Activated CD4-positive, alpha-beta T cell treated with anti-CD3 and anti-CD28 coated beads, Interleukin-2, amount 10 ng/mL, durations not matched to agents 7 days and 5 days (primary cell): Measurements from ENCODE around the gene NPLOC4. TPM values are rescaled to one million over a fixed set of nuclear protein-coding genes. Genes with fewer than 3 reads are reported as not detected.

Source experiments
- CTCF ChIA-PET: fragments of 350-600 bp; sonication (Branson Sonifier 250); formaldehyde crosslinking; loops from one replicate; lab custom pipeline; 2021; ENCODE audit warnings: antibody characterized with exemption; lab: Charles Lee
- POLR2A ChIA-PET: fragments of 350-600 bp; sonication (Branson Sonifier 250); formaldehyde crosslinking; loops from one replicate; lab custom pipeline; 2021; ENCODE audit warnings: antibody characterized with exemption; lab: Charles Lee
- DNase-seq: peaks from one replicate; pipeline ENCODE4 v3.0.0-alpha.2; 2020
- H3K27ac Mint-ChIP-seq: one replicate; pipeline ENCODE4 v1.8.0; 2021; ENCODE audit warnings: mild to moderate bottlenecking, moderate library complexity, mixed read lengths
- H3K27me3 Mint-ChIP-seq: one replicate; pipeline ENCODE4 v1.8.0; 2021; ENCODE audit warnings: mixed read lengths
- H3K36me3 Mint-ChIP-seq: one replicate; pipeline ENCODE4 v1.8.0; 2021; ENCODE audit warnings: low read depth, mixed read lengths
- H3K4me1 Mint-ChIP-seq: one replicate; pipeline ENCODE4 v1.8.0; 2021; ENCODE audit warnings: mixed read lengths
- H3K4me3 Mint-ChIP-seq: one replicate; pipeline ENCODE4 v1.8.0; 2021; ENCODE audit warnings: mild to moderate bottlenecking, moderate library complexity, mixed read lengths
- H3K9me3 Mint-ChIP-seq: one replicate; pipeline ENCODE4 v1.8.0; 2021; ENCODE audit warnings: mixed read lengths
- total RNA-seq, 2 experiments: library from RNA; stranded (reverse); gene quantifications; one replicate each; pipeline ENCODE4 v1.2.3, GENCODE V29; 2021

Gene NPLOC4
- total RNA-seq, result 10 to 100 TPM; 91.3 to 98.2 TPM

DNA sequence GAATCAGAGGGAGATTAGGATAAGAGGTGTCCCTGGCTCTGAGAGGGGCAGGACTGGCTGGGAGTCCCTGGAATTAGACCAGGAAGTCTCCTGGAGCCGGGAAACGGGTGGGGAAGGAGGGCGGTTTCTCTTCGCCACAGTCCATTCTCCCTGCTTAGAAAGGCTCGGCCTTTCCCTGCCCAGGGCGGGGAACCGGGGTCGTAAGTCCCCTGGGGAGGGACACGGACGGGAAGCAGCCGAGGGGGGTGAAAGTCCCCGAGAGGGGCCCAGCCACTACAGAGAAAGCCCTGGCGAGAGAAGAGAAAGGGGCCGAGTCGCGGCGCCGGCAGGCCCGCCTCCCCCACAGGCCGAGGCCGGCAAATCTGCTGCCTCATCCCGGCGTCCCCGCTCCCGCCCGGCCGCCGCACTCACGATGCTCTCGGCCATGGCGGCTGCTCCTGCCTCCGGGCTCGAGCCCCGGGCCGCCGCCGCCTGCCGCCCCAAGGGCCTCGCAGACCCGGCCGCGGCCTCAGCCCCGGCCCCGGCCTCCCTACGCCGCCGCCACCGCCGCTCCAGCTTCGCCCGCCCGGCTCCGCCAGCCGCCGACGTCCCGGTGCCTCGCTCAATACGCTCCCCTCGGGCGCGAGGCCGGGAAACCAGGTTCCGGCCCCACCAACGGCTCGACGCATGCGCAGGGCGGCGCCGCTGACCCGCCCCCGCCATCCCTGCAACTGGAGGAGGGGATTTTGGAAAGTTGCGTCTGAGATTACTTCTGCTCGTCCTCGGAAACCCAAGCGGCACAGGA lies at the start of gene NPLOC4, which contains the start of gene TSPAN10:
Gene NPLOC4, minus strand, starts transcription at position 608 of the 784 bp plus-strand sequence. Its CDS starts 182 bp downstream, at position 426.
Gene TSPAN10, plus strand, starts transcription at position 692 of the 784 bp plus-strand sequence. CDS start 5,217 bp downstream, outside the sequence.
- Mint-ChIP-seq H3K27me3 (no peaks in the 10 kb centered on the region), H3K4me1 (peaks cover 25% of the 10 kb centered on the region), H3K4me3 (peak within 1 kb of the TSS; percentile 98), H3K27ac (peak within 1 kb of the TSS; percentile 88), H3K9me3 (no peaks in the 10 kb centered on the region), H3K36me3 (peaks cover 4% of the 10 kb centered on the region)
- POLR2A ChIA-PET, result interaction anchor here (0.6 kb wide), 1 partner anchor 20 kb away, joined by 5 read pairs; no protein-coding TSS in a partner anchor
- DNase-seq, result peak; percentile 79
- CTCF ChIA-PET, result interaction anchor here (1.2 kb wide), 1 partner anchor 48 kb away, joined by 3 read pairs; no protein-coding TSS in a partner anchor

DNA sequence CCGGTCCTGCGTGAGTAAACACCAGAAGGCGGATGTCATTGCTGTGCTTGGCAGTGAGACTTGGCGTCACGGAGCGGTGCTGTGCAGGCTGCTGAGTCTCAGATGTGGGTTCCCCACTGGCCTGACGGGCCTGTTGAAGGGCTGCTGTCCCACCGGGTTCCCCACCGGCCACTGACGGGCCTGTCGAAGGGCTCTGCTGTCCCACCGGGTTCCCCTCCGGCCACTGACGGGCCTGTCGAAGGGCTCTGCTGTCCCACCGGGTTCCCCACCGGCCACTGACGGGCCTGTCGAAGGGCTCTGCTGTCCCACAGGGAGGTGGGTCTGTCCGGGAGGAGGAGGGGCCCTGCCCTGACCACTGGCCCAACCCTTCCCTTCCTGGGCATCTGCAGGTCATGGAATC lies 49.7 kb upstream of the NPLOC4 start:
- H3K9me3 Mint-ChIP-seq, result no peaks in the 10 kb centered on the region
- peaks cover 36% of the 10 kb centered on the region for H3K4me1 Mint-ChIP-seq
- H3K27me3 Mint-ChIP-seq, result no peaks in the 10 kb centered on the region
- H3K36me3 Mint-ChIP-seq, result peaks cover 44% of the 10 kb centered on the region
- H3K27ac Mint-ChIP-seq, result no peak overlapping the region
- ChIA-PET CTCF (interaction anchor here (0.7 to 1.4 kb wide), 2 partner anchors 11 to 23 kb away, joined by 3 to 4 read pairs; no protein-coding TSS in a partner anchor), POLR2A (no interaction called here)
- no peak for DNase-seq
- no peak overlapping the region for H3K4me3 Mint-ChIP-seq

DNA sequence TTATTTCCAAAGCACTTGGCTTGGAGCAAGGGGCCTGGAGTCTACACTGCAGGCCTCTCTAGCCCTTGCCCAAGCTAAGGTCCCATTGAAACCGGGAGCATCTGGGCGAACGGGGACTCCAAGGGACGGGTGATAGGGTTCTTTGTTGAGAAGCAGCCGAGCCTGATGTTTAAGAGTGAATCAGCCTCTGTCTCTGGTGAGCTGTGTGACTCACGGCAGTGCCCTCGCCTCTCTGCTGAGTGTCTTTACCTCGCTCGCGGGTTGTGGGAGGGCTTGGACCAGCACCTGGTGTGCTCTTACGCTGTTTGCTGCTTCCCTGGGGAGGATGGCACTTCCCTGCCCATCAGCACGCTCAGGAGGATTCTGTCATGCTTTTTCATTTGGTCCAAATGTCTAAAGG lies 48.2 kb upstream of the NPLOC4 start:
- CTCF ChIA-PET, result interaction anchor here (1.0 to 3.0 kb wide), 5 partner anchors 9 to 48 kb away, joined by 3 to 17 read pairs (median 4); partner anchors contain the start of genes MRPL12, NPLOC4 and TSPAN10
- Mint-ChIP-seq H3K4me1 (peaks cover 41% of the 10 kb centered on the region), H3K27ac (peak overlapping the region; percentile 82), H3K4me3 (peak overlapping the region; percentile 86), H3K36me3 (peaks cover 40% of the 10 kb centered on the region), H3K27me3 (no peaks in the 10 kb centered on the region), H3K9me3 (no peaks in the 10 kb centered on the region)
- POLR2A ChIA-PET, result no interaction called here
- DNase-seq, result no peak

DNA sequence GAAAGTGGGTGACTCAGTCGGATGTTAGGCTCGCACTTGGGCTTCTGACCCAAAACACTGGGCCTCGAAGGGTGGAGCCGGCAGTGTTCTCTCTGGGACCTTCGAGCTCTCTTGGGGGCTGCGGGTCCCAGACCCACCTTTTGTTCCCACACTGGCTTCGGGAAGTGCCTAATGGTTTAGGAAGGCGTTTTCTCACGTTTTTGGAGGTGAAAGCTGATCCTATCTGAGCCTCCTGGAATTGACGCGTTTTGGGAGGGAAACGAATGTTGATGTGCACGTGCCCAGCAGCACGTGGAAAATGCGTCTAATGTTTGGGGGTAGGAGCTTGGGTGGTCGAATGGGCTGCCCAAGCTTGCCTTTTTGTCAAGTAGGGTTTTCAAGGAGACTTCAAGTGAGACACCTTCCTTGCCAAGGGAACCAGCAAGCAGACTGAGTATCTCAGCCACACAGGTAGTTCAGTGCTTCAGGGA lies 47.6 kb upstream of the NPLOC4 start:
- peaks cover 37% of the 10 kb centered on the region for H3K36me3 Mint-ChIP-seq
- no peaks in the 10 kb centered on the region for H3K9me3 Mint-ChIP-seq
- H3K4me3 Mint-ChIP-seq, result peak overlapping the region; percentile 86
- peaks cover 43% of the 10 kb centered on the region for H3K4me1 Mint-ChIP-seq
- DNase-seq, result no peak
- POLR2A ChIA-PET, result interaction anchor here (0.6 to 1.2 kb wide), 2 partner anchors 19 to 47 kb away, joined by 4 to 11 read pairs; partner anchors contain the start of gene MRPL12
- H3K27ac Mint-ChIP-seq, result peak overlapping the region; percentile 82
- H3K27me3 Mint-ChIP-seq, result no peaks in the 10 kb centered on the region
- CTCF ChIA-PET, result interaction anchor here (1.0 to 3.0 kb wide), 6 partner anchors 9 to 47 kb away, joined by 3 to 17 read pairs (median 8); partner anchors contain the start of genes CCDC137, MRPL12, NPLOC4 and OXLD1

DNA sequence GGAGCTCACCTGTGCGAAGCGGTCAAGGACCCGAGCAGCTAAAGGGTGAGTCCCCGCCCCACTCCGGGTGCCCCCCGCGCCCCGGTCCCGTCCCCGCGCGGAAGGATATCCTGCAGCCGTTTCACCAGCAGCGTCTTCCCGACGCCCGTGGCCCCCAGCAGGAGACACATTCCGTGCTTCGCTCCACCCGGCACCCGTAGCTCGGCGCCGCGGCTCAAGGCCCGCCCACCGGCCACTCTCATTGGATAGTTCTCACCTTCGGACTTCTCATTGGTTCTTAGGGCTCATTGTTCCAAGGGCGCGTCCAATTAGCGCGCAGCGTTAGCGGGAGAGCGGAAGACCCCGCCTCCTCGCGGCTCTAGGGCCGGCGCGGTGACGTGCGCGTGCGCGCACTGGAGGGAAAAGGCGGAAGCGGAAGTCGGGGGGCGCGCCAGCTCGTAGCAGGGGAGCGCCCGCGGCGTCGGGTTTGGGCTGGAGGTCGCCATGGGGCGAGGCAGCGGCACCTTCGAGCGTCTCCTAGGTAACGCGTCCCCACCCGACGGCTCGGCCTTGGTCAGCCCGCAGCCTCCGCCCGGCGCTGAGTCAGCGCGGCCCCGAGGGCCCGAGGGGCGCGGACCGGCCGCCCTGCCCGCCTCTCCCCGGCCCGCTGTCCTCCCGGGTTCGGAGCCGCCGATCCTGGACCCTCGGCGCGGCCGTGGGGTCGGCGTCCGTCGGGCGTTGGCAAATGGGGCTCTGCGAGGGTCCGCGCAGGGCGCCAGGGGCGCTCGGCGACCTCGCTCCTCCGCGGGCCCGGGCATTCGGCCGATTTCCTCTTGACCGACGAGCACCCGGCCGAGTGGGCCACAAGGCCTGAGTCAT lies 46.9 kb upstream of the NPLOC4 start, which contains the start of the genes ARL16 and HGS:
Gene ARL16, minus strand, starts transcription at position 214 of the 858 bp plus-strand sequence. Its CDS starts 44 bp downstream, at position 170.
Gene HGS, plus strand, starts transcription at position 428 of the 858 bp plus-strand sequence. Its CDS starts 56 bp downstream, at position 484.
- Mint-ChIP-seq H3K27ac (peak within 1 kb of the TSS; percentile 91), H3K36me3 (peaks cover 30% of the 10 kb centered on the region)
- CTCF ChIA-PET, result interaction anchor here (1.3 to 3.0 kb wide), 5 partner anchors 8 to 171 kb away, joined by 5 to 17 read pairs (median 10); partner anchors contain the start of genes CCDC137, MRPL12 and OXLD1

DNA sequence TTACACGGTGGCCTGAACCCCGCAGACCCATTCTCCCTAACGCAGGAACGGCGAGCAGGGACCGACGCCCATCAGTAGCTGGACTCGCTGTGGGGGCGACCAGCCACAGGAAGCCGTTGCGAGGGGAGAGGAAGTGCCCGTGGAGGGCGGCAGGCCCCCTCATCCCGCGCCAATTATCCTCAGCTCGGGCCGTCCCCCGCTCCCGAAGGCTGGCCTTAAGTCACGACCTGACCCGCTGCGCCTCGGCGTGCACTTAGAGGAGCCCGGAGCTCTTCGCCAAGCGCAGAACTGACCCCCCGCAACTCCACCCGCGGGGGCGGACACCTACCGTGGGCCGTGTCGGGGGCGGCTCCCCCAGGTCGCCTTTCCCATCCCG lies 46.3 kb upstream of the NPLOC4 start:
- CTCF ChIA-PET, result interaction anchor here (1.3 to 3.0 kb wide), 6 partner anchors 7 to 171 kb away, joined by 4 to 17 read pairs (median 8); partner anchors contain the start of genes CCDC137, MRPL12 and OXLD1
- no peaks in the 10 kb centered on the region for H3K9me3 Mint-ChIP-seq
- POLR2A ChIA-PET, result interaction anchor here (1.0 to 1.2 kb wide), 2 partner anchors 17 to 20 kb away, joined by 3 to 11 read pairs; partner anchors contain the start of genes CCDC137, MRPL12 and OXLD1

More for the DNA sequence above, 46.9 kb upstream of the NPLOC4 start, which contains the start of the genes ARL16 and HGS:
- Mint-ChIP-seq H3K27me3 (no peaks in the 10 kb centered on the region), H3K4me3 (peak within 1 kb of the TSS; percentile 86), H3K4me1 (peaks cover 39% of the 10 kb centered on the region), H3K9me3 (no peaks in the 10 kb centered on the region)
- POLR2A ChIA-PET, result interaction anchor here (0.6 to 1.2 kb wide), 3 partner anchors 17 to 865 kb away, joined by 3 to 11 read pairs (median 4); partner anchors contain the start of genes CCDC137, MRPL12 and OXLD1
- peak; percentile 98 for DNase-seq

DNA sequence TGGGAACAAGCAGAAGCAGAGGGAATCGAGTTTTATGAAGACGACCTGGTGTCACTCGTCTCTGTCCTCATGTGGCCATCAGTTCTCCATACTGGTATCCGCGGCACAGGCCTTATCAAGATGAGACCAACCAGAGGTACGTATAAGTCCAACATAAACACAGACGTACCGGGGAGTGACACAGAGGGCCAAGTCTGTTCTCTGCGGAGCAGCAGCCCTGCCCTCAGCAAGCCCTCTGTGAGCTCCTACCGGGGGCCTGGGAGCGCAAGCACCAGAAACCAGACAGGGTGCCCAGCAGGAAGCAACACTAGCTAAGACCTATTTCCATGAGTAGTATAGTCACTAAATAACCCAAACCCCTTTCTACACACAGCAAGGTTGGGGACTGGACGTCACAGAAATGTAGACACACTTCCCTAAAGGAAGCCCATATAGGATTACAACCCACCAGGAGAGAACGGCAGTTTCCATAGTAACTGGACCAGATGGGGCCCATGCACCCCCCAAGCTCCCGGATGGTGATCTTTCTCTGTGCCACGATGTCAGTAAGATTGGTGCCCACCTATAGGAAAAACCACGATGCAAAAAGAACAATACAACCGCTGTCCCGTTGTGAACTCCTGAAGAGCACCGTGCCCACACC lies 45.8 kb upstream of the NPLOC4 start:
- Mint-ChIP-seq H3K9me3 (no peaks in the 10 kb centered on the region), H3K4me3 (peak overlapping the region; percentile 86), H3K4me1 (peaks cover 39% of the 10 kb centered on the region), H3K27me3 (no peaks in the 10 kb centered on the region), H3K27ac (peak overlapping the region; percentile 82), H3K36me3 (peaks cover 25% of the 10 kb centered on the region)
- POLR2A ChIA-PET, result no interaction called here
- DNase-seq, result no peak
- CTCF ChIA-PET, result interaction anchor here (1.6 to 2.3 kb wide), 3 partner anchors 10 to 172 kb away, joined by 4 to 12 read pairs (median 6); partner anchors contain the start of genes CCDC137 and OXLD1

More for the DNA sequence above, 46.3 kb upstream of the NPLOC4 start:
- Mint-ChIP-seq H3K4me1 (peaks cover 39% of the 10 kb centered on the region), H3K4me3 (peak overlapping the region; percentile 86), H3K27ac (peak overlapping the region; percentile 82), H3K27me3 (no peaks in the 10 kb centered on the region), H3K36me3 (peaks cover 27% of the 10 kb centered on the region)
- peak; percentile 16 for DNase-seq

DNA sequence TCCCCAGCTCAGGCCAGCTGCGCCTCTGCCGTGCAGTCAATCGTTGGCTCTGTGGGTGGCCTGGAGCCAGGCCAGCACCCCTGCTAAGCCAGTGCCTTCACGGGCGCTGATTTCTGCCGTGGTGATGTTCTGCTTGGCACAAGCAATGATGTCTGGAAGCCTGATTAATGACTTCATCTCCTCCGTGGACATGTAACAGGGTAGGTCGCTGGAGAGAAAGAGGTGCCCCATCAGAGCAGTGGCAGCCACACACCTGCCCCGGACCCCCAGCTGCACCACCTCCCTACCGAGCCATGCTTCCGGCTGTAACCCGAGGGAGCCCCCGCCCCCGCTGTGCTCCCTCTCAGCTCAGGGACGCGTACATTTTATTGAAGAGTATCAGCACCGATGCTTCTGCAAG lies 44.8 kb upstream of the NPLOC4 start:
- H3K27ac Mint-ChIP-seq, result no peak overlapping the region
- no peaks in the 10 kb centered on the region for H3K9me3 Mint-ChIP-seq
- no peaks in the 10 kb centered on the region for H3K27me3 Mint-ChIP-seq
- CTCF ChIA-PET, result interaction anchor here (1.6 kb wide), 1 partner anchor 9 kb away, joined by 4 read pairs; no protein-coding TSS in a partner anchor
- peak overlapping the region; percentile 86 for H3K4me3 Mint-ChIP-seq
- POLR2A ChIA-PET, result no interaction called here
- peaks cover 15% of the 10 kb centered on the region for H3K36me3 Mint-ChIP-seq
- DNase-seq, result no peak
- H3K4me1 Mint-ChIP-seq, result peaks cover 39% of the 10 kb centered on the region

DNA sequence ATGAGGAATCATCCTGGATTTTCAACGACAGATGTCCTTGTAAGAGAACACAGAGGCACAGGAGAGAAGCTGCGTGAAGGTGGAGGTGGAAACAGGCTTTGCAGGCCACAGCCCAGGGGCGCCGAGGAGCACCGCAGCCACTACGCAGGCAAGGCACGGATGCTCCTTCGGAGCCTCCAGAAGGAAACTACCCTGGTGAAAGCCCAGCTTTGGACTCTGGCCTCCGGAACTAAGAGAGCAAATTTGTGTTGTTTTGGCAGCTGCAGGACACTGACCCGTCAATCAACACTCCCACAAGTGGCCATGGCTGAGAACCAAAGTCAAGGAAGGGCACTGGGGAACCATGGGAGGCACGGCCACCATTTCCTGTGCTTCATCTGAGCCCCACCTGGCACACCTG lies 43.2 kb upstream of the NPLOC4 start:
- ChIA-PET POLR2A (no interaction called here), CTCF (interaction anchor here (1.1 kb wide), 1 partner anchor 17 kb away, joined by 3 read pairs; no protein-coding TSS in a partner anchor)
- Mint-ChIP-seq H3K36me3 (peaks cover 15% of the 10 kb centered on the region), H3K4me1 (peaks cover 34% of the 10 kb centered on the region), H3K9me3 (no peaks in the 10 kb centered on the region), H3K27ac (no peak overlapping the region), H3K4me3 (no peak overlapping the region), H3K27me3 (no peaks in the 10 kb centered on the region)
- DNase-seq, result no peak

DNA sequence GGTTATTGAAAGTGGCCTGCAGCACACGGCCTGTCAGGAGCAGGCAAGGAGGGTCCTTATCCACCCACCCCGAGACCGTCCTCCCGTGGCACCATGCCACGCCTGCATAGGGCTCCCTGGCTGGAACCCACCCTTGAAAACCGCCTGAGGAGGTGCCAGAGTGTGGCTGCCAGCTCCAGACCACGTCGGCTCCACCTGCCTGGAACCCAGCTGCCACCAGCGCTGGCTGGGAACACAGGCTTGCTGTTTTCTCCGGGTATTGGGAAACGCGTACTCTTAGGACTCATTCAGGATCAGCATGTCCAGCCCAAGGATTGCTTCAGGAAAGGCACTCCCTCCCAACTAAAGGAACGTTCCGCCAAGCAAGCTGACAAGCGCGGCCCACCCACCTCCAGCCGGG lies 40.0 kb upstream of the NPLOC4 start:
- ChIA-PET CTCF (interaction anchor here (1.5 kb wide), 1 partner anchor 8 kb away, joined by 10 read pairs; the partner anchor contains the start of genes ARL16 and HGS), POLR2A (no interaction called here)
- Mint-ChIP-seq H3K36me3 (peaks cover 14% of the 10 kb centered on the region), H3K27ac (no peak overlapping the region), H3K27me3 (no peaks in the 10 kb centered on the region), H3K4me1 (peaks cover 15% of the 10 kb centered on the region), H3K4me3 (no peak overlapping the region), H3K9me3 (no peaks in the 10 kb centered on the region)
- DNase-seq, result no peak
